GM18508 (cell line): ENCODE results near the gene NUTM2B.
"Not testable (repeated sequence)": the region's sequence is repeated elsewhere in the genome, so short reads cannot be mapped to it uniquely, and the experiment has no call there.

Source experiments
- ATAC-seq: cut with Tn5 transposase; IDR thresholded peaks from one replicate; pipeline ENCODE4 v1.9.1; 2021; ENCODE audit warnings: moderate number of reproducible peaks; ENCODE audit not compliant: insufficient read depth, unreplicated experiment

The NUTM2B gene, protein sequence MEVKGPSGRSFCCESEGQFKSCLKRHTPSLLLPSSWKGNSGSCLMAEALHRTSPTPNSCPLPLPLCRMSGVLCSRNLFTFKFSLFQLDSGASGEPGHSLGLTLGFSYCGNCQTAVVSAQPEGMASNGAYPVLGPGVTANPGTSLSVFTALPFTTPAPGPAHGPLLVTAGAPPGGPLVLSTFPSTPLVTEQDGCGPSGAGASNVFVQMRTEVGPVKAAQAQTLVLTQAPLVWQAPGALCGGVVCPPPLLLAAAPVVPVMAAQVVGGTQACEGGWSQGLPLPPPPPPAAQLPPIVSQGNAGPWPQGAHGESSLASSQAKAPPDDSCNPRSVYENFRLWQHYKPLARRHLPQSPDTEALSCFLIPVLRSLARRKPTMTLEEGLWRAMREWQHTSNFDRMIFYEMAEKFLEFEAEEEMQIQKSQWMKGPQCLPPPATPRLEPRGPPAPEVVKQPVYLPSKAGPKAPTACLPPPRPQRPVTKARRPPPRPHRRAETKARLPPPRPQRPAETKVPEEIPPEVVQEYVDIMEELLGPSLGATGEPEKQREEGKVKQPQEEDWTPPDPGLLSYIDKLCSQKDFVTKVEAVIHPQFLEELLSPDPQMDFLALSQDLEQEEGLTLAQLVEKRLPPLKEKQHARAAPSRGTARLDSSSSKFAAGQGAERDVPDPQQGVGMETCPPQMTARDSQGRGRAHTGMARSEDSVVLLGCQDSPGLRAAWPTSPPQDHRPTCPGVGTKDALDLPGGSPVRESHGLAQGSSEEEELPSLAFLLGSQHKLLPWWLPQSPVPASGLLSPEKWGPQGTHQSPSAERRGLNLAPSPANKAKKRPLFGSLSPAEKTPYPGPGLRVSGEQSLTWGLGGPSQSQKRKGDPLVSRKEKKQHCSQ

DNA sequence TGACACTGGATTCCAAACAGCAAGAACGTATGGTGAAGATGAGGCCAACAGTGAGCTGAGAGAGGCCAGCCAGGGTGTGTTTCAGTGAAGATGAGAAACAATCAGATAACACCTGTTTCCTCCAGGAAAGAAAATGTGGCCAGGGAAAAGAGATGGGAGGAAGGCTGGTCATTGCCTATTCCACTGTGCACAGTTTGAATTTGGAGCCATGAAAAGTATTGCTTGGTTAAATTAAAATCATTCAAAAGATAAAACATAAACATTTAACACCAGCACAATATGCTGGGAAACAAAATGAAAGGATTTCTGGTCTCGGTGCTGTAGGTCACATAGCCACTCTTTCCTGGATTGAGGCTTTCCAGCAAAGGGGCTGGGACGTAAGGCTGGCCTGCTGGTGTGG is at the start of gene NUTM2B:
Gene NUTM2B (plus strand): TSS at position 301 of the 400 bp plus-strand sequence. CDS start 383 bp downstream, outside the sequence.
- not testable (repeated sequence) for ATAC-seq

DNA sequence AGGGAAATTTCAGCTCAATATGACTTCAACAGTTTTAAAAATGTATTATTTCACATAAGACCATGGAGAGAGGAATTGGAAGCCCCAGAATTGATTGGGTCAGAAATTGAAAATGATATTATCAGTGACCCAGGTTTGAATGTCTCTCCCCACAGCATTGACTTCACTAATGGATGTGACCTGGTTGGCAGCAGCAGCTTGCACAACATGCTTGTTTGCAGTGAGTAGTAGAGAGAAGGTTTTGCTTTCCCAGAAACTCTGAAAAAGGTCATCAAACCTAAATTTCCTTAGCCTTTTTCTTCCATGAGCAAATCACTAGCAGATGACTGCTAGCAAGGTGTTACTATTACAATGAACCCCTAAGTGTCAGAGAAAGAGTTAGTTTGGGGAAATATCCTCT is 39.7 kb upstream of the NUTM2B start:
- ATAC-seq = not testable (repeated sequence)

DNA sequence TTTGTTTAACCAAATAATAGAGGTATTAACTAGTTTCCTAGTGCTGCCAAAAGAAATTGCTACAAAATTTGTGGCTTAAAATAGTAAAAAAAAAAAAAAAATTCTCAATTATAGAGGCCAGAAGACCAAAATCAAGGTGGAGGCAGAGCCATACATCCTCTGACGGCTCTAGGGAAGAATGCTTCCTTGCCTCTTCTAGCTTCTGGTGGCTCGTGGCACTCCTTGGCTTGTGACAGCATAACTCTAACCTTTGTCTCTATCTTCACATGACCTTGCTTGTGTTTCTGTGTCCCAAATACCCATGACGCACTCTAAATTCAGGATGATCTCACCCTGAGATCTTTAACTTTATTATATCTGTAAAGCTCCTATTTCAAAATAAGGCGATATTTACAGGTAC is 38.3 kb upstream of the NUTM2B start:
- not testable (repeated sequence) for ATAC-seq

DNA sequence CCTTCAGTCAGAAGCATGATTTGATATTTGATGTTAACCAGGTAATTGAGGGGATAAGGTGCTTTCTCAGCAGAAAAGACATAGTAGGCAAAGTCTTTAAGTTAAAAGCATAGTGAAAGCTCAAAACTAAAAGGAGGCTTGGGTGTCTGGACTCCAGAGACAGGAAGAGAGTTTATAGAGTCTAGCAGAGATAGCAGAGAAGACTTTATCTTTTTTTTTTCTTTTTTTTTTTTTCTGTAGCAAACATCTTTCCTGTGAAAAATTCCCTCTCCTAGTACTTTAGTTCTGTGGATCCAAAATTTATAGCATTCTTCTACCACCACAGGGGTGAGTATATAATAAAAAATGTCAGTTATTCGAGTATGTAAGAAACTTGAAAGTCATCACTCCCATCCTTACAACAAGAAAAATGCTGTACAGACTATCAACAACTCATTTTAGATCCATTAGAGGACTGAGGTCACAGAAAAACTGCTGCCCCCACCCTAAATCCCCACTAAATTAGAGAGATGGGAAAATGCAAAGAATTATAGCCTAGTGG is 33.7 kb upstream of the NUTM2B start:
- ATAC-seq = not testable (repeated sequence)

DNA sequence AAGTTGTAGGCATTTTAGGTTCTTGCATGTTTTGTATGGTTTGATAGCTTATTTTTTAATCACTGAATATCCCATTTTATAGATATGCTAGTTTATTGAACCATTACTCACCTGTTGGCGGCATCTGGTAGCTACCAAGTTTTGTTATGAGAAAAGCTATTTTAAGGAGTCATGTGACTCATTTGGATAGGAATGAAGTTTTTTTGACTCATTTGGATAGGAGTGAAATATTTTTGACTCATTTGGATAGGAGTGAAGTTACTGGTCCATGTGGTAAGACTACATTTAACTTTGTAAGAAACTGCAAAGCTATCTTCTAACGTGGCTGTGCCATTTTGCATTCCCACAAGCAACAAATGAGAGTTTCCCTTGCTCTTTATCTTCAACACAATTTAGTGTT is 28.1 kb upstream of the NUTM2B start:
- not testable (repeated sequence) for ATAC-seq

DNA sequence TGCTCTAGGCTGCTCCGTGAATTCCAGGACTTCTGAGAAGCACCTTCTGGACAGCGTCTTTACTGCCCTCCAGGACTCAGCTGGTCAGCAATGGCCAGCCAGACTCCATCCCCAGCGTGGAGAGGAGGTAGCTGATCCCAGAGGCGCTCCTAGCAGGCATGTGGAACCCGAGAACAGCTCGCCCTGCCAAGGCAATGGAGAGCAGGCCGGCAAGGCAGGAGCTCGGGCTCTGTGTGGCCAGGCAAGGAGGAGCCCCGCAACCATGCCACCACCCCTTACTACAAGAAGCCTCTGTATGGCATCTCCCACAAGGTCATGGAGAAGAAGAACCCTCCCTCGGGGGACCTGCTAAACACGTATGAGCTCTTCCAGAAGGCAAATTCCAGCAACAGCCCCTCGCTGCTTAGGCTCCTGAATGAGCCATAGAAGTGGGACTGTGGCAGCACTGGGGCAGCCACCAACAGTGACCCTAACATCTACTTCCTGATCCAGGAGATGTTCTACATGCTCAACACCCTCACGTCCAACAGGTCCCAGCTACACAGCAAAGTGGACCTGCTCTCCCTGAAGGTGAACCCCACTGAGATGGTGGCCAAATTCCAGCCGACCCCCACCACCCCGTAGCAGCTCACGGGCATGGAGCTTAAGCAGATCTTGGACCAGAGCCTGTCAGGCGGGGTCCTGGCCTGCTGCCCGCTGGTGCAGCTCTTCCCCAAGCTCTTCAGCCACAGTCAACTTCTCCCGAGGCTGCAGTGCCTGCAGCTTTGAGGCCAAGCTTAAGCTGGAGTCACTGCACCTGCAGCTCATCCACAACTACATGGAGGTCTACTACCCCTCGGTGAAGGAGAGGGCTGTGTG is 19.8 kb upstream of the NUTM2B start:
- not testable (repeated sequence) for ATAC-seq

DNA sequence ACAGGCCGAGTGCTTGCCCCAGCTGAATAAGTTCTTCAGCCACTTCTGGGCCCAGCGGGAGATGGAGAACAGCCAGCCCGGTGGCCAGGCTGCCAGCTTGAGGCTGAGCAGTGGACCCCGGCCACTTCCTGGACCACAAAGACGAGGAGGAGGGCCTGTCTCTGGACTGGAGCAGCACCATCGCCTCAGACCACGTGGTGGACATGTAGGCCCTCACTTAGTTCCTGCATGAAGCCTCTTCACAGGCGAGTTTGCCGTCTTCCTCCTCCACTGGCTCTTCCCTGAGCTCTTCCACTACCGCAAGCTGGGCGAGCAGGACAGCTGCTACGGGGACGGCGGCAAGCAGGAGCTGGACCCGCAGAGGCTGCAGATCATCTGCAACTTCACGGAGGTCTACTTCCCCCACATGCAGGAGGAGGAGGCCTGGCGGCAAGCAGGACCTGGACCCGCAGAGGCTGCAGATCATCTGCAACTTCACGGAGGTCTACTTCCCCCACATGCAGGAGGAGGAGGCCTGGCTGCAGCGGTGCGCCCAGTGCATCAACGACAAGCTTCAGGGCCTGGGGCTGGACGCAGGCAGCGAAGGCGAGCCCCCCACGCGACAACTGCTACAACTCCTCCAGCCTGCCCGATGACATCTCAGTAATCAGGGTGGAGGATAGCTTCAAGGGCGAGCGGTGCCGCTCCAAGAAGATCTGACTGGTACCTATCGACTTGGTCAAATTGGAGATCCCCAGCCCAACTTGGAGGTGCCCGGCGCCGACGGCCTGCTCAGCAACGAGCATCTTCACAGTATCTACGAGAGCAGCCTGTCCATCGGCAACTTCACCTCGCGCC is 18.9 kb upstream of the NUTM2B start:
- not testable (repeated sequence) for ATAC-seq

DNA sequence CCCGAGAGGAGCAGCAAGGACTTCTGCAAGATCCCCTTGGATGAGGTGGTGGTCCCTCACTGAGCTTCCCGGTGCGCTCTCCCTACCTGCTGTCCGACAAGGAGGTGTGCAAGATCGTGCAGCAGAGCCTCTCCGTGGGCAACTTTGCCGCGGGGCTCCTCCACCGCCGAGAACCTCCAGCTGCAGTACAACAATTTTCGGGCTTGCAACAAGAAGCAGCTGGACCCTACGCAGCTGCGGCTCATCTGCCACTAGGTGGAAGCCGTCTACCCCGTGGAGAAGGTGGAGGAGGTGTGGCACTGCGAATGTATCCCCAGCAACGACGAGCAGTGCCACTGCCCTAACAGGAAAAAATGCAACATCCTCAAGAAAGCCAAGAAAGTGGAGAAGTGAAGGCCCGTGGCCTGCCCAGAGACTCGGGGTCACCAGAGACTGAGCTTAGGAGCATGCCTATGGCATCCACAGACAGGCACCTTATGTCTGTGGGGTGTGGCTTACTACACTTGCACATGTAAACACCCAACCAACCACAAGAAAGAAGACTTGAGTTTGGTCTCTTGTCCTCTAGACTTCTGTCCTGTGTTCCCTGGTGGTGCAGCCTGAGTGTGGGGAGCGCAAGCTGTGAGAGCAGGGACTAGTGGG is 17.9 kb upstream of the NUTM2B start:
- not testable (repeated sequence) for ATAC-seq

DNA sequence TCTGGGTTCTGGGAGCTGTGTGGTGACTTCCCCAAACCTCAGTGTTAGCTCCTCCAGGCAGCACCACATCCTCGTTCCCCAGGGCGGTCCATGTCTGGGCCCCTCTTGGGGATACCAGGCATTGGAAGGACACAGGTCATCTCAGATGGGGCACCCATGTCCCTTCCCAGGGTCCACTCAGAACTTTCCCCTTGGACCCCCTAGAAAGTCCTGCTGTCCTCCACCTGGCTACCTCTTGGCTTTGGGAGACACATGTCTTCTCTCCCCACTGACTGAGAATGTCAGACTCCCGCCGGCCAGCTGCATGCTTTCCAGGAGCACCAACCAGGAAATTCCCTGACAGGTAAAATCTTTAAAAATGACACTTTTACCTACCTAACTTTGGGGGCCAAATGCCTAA is 16.4 kb upstream of the NUTM2B start:
- ATAC-seq = not testable (repeated sequence)

DNA sequence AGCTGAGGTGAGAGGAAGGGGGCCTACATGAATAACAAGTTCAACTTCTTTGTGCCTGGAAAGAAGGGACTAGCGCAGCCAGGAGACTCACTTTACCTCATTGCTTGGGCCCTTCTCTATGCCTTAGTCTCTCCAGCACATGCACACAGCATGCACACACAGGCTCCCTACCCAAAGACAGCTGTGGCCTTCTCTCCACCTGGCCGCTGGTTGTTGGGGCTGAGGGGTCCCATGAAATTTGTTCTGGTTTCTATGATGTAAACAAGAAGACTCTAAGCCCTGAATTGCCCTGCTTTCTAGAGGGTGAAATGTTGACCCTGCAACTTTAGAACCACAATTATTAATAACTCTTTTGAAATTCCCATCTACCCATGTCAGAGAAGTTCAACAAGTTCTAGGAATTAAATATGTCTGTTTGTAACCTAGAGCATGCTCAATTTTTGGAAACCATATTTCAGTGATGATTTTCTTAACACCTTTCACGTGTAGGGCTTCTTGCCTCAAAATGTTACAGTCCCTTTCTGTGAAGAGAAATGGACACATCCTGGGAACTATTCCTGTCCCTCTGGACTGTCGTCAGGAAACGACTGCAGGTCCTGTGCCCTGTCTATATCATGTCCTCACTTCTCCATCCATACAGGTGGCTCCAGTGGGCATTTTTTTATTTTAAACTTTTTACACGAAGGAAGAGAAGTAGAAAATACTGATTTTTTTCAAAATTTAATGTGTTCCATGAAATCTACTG is 15.4 kb upstream of the NUTM2B start:
- not testable (repeated sequence) for ATAC-seq

DNA sequence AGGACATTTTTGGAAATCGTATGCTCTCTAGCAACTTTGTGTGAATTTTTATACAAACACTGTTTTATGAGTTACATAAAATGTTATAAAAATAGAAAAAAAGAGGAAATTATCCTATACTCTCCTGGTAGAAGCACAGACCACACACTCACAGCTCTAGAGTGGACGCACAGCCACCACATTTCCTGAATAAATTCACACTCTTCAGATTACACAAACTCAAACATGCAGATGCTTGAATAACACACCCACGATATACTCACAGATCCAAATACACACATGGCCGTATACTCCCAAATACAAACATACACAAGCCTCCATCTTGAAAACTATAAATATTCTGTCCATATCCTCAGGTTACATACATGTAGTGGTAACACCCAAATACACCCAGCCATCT is 14.2 kb upstream of the NUTM2B start:
- ATAC-seq = not testable (repeated sequence)

DNA sequence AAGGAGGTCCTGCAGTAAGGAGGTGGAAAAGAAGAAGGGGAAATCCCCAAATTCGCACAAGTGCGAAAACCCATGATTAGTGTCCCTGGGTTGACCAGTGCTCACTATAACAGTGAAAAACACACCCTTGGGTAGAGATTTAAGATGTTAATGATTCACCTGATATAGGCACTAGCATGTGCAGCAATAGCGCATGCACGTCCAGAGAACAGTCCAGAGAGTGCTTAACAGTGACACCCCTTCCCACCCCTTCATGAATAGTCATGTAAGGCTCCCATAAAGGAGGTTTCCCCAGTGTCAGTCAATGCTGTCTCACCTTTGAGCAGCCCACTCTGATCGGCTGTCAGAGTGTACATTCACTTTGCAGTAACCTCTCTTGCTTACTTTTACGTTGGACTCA is 6.4 kb upstream of the NUTM2B start:
- not testable (repeated sequence) for ATAC-seq

DNA sequence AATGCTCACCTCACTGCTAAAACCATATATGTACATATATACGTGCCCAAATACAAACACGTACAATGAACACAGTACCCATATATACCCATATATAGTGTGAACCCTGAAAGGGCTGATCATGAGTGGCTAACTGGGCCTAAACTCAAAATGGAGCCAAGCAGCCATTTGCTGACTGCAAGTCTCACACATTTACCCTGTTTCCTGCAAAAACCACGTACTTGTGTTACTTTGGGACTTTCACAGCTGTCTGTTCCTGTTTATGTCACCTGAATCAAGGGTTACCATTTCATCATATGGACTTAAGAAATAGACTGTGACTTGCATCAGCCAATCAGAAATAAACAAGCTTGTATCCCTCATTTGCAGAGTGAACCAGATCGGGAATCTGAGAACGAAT is 5.9 kb upstream of the NUTM2B start:
- not testable (repeated sequence) for ATAC-seq

DNA sequence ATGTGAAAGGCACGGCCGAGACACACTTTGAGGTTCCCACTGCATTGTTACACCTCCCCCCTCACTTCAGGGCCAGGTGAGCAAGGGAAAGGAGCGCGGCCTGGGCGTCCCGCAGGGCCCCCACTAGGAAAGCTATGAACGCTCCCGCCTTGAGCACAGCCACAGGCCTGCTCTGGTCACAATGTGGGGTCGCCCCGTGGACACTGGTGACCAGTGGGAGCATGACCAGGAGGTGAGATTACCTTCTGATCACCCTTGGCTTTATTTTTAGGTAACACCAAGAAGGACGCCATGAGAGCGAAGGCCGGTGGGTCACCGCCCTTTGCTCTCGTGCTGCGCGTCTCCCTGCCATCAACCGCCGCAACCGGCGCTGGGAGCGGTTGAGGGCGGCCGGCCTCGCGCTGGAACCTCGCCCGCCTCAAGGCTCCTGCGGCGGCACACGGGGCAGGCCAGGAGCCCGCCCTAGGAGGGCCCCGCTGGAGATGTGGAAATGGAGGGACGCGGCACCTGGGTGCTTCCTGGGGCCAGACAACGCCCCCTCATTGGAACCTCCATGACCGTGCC is 2.6 kb upstream of the NUTM2B start:
- not testable (repeated sequence) for ATAC-seq

DNA sequence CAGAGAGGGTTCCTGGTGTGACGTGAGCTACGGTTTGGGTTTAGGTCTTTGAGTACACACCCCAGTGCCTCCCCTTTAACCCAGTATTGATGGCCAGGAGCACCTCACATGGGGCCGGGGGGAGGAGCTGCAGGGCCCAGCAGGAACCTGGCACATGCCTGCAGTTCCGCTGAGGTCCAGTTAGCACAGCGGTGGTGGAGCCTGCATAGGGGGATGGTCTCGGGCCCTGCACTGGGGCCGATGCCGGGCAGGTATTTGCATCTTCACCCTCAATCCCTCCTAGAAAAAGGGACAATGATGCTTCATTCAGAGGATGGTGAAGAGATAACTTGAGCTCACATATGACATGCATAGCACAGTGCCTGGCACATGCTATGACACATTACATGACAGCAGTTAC is 4.0 kb downstream of the NUTM2B start:
- ATAC-seq = not testable (repeated sequence)

DNA sequence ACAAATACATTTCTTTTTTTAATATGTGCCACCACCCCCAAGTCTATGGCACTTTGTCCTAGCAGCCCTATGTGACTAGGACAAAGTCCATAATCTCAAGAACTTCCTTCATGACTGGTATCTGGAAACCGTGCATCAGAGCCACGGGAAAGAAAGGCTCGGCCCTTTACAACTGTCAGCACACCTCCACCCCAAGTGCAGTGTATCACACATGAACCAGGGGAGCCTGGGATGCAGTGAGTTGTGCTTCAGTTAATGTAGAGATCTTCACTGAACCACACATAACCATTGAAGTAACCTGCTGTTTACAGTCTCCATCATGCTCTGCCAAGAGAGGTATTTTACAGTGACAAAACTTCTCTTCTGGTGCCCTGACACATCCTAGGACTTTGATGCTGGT is 11.9 kb downstream of the NUTM2B start:
- not testable (repeated sequence) for ATAC-seq

DNA sequence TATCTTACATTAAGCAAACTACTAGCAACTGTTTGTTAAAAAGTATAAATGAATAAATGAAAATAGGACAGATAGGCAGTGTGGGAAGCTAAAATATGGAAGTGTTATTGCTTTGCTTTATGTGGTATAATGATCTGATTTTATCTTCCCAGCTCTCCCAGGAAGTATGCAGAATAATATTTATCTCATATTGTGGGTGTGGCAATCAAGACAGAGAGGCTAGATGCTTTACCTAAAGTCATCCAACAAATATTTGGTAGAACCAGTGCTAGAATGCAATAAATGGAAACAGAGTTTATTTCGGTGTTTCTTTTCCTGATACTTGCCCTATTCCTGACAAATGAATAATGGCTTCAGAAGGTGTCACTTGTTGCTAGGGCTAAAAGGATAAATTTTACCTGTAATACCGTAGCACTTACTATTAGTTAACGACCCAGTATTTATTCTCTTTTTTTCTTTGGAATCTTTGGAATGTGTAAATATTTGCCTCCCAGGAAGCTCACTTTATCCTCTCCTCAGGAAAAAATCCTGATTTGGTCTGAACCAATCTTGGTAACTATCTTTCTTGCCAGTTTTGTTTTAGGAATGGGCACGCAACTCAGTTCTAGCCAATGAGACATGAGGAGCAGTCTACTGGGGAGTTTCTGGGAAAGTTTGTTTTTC is 14.0 kb downstream of the NUTM2B start:
- not testable (repeated sequence) for ATAC-seq
